Spleen (tissue), 11 donors: Measurements from ENCODE around the gene MYLK. TPM values are rescaled to one million over a fixed set of nuclear protein-coding genes. Genes with fewer than 3 reads are reported as not detected.

Source experiments
- DNase-seq: peaks from one replicate; pipeline ENCODE4 v3.0.0-alpha.2; 2020
- H3K27ac ChIP-seq, 8 donors: fragments of 200-600 bp; sonication (generic) in 7 of 8; 1 replicate in 4 of 8; 2 replicates in 4 of 8; pipeline versions ENCODE4 v1.5.0 to v1.8.0; 2016 to 2021; ENCODE audit warnings: inconsistent platforms in 4 of 8, mild to moderate bottlenecking in 4 of 8, moderate library complexity in 1 of 8
- H3K27me3 ChIP-seq, 7 donors: fragments of 200-600 bp; sonication (generic) in 6 of 7; replicated peaks in 1 of 7; 1 replicate in 4 of 7; 2 replicates in 3 of 7; pipeline versions ENCODE4 v1.5.0 to v1.8.0; 2016 to 2021; ENCODE audit warnings: inconsistent platforms in 3 of 7, mild to moderate bottlenecking in 1 of 7
- H3K36me3 ChIP-seq, 6 donors: fragments of 200-600 bp; sonication (generic) in 5 of 6; 1 replicate in 4 of 6; 2 replicates in 2 of 6; pipeline versions ENCODE4 v1.5.0 to v1.8.0; 2016 to 2021; ENCODE audit warnings: inconsistent platforms in 2 of 6
- H3K4me1 ChIP-seq, 6 donors: fragments of 200-600 bp; sonication (generic) in 5 of 6; 1 replicate in 3 of 6; 2 replicates in 3 of 6; pipeline versions ENCODE4 v1.5.0 to v1.8.0; 2016 to 2021; ENCODE audit warnings: inconsistent platforms in 3 of 6
- H3K4me3 ChIP-seq, 8 donors: fragments of 200-600 bp; sonication (generic) in 7 of 8; 1 replicate in 4 of 8; 2 replicates in 4 of 8; pipeline versions ENCODE4 v1.5.0 to v1.8.0; 2016 to 2021; ENCODE audit warnings: inconsistent platforms in 4 of 8, mild to moderate bottlenecking in 4 of 8, moderate library complexity in 2 of 8
- H3K9me3 ChIP-seq, 8 donors: fragments of 200-600 bp; sonication (generic) in 7 of 8; 1 replicate in 4 of 8; 2 replicates in 4 of 8; pipeline versions ENCODE4 v1.5.0 to v1.8.0; 2016 to 2021; ENCODE audit warnings: inconsistent platforms in 4 of 8
- POLR2A ChIP-seq, 3 donors: fragments of 450-650 bp; IDR thresholded peaks; one replicate each; pipeline ENCODE4 v1.5.1; 2017; ENCODE audit warnings: antibody characterized with exemption in 3 of 3, mild to moderate bottlenecking in 1 of 3
- POLR2AphosphoS5 ChIP-seq, 3 donors: sonication (generic); formaldehyde crosslinking; IDR thresholded peaks; one replicate each; pipeline ENCODE4 v1.5.1; 2017; ENCODE audit warnings: antibody characterized with exemption in 3 of 3
- WGBS, 5 donors: extraction: QIAGEN DNeasy Blood & Tissue Kit in 3 of 5; methylation state at CpG; one replicate each; pipeline versions ENCODE4 v1.1.5 to v1.1.7; 2013 to 2018; 5-methylcytosine and 5-hydroxymethylcytosine counted together
- intact Hi-C: fragments of 100-400 bp; cut with DNase I; formaldehyde crosslinking; loops from one replicate; pipeline ENCODE4 v1.15.0; 2023; ENCODE audit warnings: low total_unique reads
- polyA plus RNA-seq, 3 donors: library from polyadenylated mRNA; stranded (reverse); fragments of 200-250 nt; gene quantifications; one replicate each; pipeline ENCODE4 v1.2.1, GENCODE V29; 2013
- total RNA-seq, 7 donors: library from RNA; depleted of rRNA in 3 of 7; stranded (reverse); fragments of >200 nt in 3 of 7; fragmentation: NEBNext Ultra II Directional in 4 of 7; extraction: Animal tissue kit (Norgen Biotek cat#: 25700) in 4 of 7; gene quantifications; one replicate each; pipeline versions ENCODE4 v1.1.0 to v1.2.1, GENCODE V29; 2016 to 2021
- TF ChIP-seq, protein P1 (sequence below), 11 experiments: fragments of 200-600 bp in 7 of 11; fragments of 450-650 bp in 4 of 11; sonication (generic) in 4 of 11; IDR thresholded peaks in 8 of 11; conservative IDR thresholded peaks in 3 of 11; 1 replicate in 7 of 11; 2 replicates in 4 of 11; pipeline versions ENCODE4 v1.4.0 to v1.8.0; 2016 to 2021; ENCODE audit warnings: antibody characterized with exemption in 11 of 11, inconsistent platforms in 4 of 11, mild to moderate bottlenecking in 1 of 11
- donor health status: healthy with polysubstance abuse.
- donor health status: DM: no; HTN: no; CAD: no; lungs with moderate emphysema.
- donor health status: DM: no; HTN: no; CAD: no.
- donor health status: Bipolar disorder and iron deficiency.
- donor health status: healthy.
- donor health status: DM: no; HTN: no; CAD: no.
- donor health status: DM: yes; HTN: yes; CAD: no.

MYLK gene
- total and polyA plus RNA-seq, 10 donors = 11.1 to 343 (median 154) TPM

DNA sequence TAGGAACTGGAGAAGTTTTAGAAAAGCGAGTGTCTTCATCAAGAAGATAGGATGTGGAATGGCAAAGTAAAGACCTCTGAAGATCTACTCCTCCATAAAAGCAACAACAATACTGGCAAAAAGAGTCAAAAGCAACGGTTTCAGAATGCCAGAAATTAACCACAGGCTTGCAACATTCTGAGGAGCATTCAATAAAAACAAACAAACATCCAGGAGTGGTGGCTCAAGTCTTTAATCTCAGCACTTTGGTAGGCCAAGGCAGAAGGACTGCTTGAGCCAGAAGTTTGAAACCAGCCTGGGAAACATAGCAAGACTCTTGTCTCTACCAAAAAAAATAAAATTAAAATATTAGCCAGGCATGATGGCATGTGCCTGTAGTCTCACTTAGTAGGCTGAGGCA is 156.1 kb downstream of the MYLK start:
- Histone ChIP-seq H3K4me1 (peaks cover 0 to 8% (median 4%) of the 10 kb centered on the region in 6 donors), H3K27ac (no peak overlapping the region), H3K27me3 (no peaks in the 10 kb centered on the region), H3K4me3 (no peak overlapping the region), H3K9me3 (no peaks in the 10 kb centered on the region), H3K36me3 (no peaks in the 10 kb centered on the region)
- intact Hi-C loops = no loop called here
- WGBS, 5 donors = 54 to 74% (median 62%) methylated on average over 2 of the region's 2 CpGs
- TF ChIP-seq POLR2A (IDR thresholded peaks at IDR 0.05) = no peak
- DNase-seq = no peak

DNA sequence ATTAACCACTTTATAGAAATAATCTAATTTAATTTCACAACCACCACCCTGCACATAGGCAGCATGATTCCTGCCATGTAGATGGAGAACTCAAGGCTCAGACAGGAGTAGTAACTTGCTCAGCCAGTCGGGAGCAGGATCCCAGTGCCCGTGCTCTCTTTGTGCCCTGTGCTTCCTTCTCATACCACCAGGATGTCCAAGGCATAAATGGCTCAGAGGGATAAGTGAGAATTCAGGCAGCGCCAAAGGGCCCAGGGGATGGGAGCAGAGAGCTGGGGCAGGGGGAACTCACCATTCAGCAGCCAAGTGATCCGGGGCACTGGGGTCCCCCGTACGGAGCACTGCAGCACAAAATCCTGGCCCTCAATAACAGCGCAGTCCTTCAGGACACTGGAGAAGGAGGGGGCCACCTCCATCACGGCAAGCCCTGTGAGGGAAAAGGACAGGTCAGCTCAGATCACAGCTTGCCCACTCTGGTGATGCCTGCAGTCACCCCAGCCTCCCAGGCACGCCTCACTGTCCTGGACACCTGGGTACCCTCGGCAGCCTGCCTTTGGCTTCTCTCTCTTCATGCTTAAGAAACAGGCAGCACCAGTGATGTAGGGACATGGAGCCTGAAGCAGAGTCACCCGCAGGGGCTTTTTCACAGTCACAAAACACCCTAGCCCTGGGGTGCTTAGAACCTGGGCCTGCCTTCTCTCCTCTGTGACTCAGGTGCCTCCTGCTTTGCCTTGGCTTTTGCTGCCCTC is 158.3 kb downstream of the MYLK start:
- Histone ChIP-seq H3K27me3 (no peaks in the 10 kb centered on the region), H3K9me3 (no peaks in the 10 kb centered on the region), H3K27ac (no peak overlapping the region), H3K4me1 (peaks cover 0 to 17% (median 7%) of the 10 kb centered on the region in 6 donors), H3K4me3 (no peak overlapping the region), H3K36me3 (no peaks in the 10 kb centered on the region)
- intact Hi-C loops = no loop called here
- DNase-seq = no peak
- WGBS, 5 donors = 83 to 95% (median 90%) methylated on average over 10 to 11 of the region's 11 CpGs
- TF ChIP-seq, protein P1, sequence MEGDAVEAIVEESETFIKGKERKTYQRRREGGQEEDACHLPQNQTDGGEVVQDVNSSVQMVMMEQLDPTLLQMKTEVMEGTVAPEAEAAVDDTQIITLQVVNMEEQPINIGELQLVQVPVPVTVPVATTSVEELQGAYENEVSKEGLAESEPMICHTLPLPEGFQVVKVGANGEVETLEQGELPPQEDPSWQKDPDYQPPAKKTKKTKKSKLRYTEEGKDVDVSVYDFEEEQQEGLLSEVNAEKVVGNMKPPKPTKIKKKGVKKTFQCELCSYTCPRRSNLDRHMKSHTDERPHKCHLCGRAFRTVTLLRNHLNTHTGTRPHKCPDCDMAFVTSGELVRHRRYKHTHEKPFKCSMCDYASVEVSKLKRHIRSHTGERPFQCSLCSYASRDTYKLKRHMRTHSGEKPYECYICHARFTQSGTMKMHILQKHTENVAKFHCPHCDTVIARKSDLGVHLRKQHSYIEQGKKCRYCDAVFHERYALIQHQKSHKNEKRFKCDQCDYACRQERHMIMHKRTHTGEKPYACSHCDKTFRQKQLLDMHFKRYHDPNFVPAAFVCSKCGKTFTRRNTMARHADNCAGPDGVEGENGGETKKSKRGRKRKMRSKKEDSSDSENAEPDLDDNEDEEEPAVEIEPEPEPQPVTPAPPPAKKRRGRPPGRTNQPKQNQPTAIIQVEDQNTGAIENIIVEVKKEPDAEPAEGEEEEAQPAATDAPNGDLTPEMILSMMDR (IDR thresholded peaks at IDR 0.05 in 8 of 11, conservative IDR thresholded peaks at IDR 0.05 in 3 of 11) = no peak
- TF ChIP-seq POLR2A (IDR thresholded peaks at IDR 0.05) (no peak), POLR2AphosphoS5 (IDR thresholded peaks at IDR 0.05) (no peak)

DNA sequence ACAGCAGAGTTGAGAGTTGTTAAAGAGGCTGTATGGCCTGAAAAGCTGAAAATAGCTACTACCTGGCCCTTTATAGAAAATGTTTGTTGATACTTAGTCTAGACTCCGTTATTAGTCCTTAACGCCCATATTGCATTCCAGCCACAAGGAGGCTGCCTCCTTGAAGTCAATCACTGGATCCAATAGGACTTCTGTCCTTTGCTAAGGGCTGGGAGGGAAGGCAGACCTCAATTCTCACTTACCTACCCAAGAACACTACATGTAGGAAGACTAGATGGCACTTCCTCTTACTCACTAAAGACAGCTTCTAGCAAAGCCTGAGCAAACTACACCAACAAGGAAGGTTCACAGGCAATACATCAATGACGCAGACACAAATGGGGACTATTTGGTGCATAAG is 159.8 kb downstream of the MYLK start:
- H3K4me3 ChIP-seq = no peak overlapping the region
- H3K27ac ChIP-seq = no peak overlapping the region
- H3K9me3 ChIP-seq = no peaks in the 10 kb centered on the region
- H3K36me3 ChIP-seq = no peaks in the 10 kb centered on the region
- H3K27me3 ChIP-seq = no peaks in the 10 kb centered on the region
- intact Hi-C loops = no loop called here
- no peak for DNase-seq
- TF ChIP-seq POLR2AphosphoS5 (IDR thresholded peaks at IDR 0.05) (no peak), POLR2A (IDR thresholded peaks at IDR 0.05) (no peak)
- TF ChIP-seq, protein P1 (IDR thresholded peaks at IDR 0.05 in 8 of 11, conservative IDR thresholded peaks at IDR 0.05 in 3 of 11) = no peak
- H3K4me1 ChIP-seq = peaks cover 0 to 25% (median 7%) of the 10 kb centered on the region in 6 donors
- WGBS, 5 donors = 36 to 54% (median 43%) methylated on average over 3 of the region's 3 CpGs

DNA sequence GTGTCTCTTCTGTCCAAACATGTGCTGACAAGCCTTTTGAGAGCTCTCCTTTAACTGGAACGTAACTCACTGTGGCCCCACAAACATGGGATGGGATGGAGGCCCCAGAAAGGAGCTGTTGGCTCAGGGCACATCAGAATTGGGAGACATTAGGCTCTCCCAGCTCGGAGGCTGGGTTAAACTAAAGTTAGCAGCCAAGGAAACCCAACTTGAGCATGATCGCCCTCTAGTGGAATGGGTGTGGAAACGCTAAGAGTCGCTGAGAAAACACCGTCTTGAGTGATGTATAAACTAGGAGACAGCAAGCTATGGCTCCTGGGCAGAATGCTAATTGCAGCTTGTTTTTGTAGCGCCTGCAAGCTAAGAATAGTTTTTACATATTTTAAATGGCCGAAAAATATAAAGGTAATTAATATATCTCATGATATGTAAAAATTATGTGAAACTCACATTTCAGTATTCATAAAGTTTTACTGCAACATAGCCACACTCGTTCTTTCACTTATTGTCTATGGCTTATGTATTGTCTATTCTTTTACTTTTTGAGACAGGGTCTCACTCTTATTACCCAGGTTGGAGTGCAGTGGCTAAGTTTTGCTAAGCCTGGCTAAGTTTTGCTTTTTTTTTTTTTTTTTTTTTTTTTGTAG is 160.5 kb downstream of the MYLK start:
- TF ChIP-seq POLR2A (IDR thresholded peaks at IDR 0.05) (no peak), POLR2AphosphoS5 (IDR thresholded peaks at IDR 0.05) (peak in 1 of 3 donors; percentile 21)
- TF ChIP-seq, protein P1 (IDR thresholded peaks at IDR 0.05 in 8 of 11, conservative IDR thresholded peaks at IDR 0.05 in 3 of 11) = peak in 10 of 11 experiments; percentile 56 to 81 (median 73)
- Histone ChIP-seq H3K27me3 (no peaks in the 10 kb centered on the region), H3K27ac (peak overlapping the region in 2 of 8 donors; percentile 8 to 25), H3K4me1 (peaks cover 0 to 25% (median 7%) of the 10 kb centered on the region in 6 donors), H3K4me3 (no peak overlapping the region), H3K9me3 (no peaks in the 10 kb centered on the region), H3K36me3 (no peaks in the 10 kb centered on the region)
- DNase-seq = no peak
- WGBS, 5 donors = 13 to 21% (median 15%) methylated on average over 9 of the region's 9 CpGs
- intact Hi-C loops = no loop called here
